HG03064 (cell line): ENCODE measurements around the gene DDIT4.
"Not testable (repeated sequence)": the region's sequence is repeated elsewhere in the genome, so short reads cannot be mapped to it uniquely, and the experiment has no call there.

Experiments used
- ATAC-seq: cut with Tn5 transposase; IDR thresholded peaks from one replicate; pipeline ENCODE4 v1.9.1; 2021; ENCODE audit warnings: low read depth; ENCODE audit not compliant: unreplicated experiment

The DDIT4 gene

DNA sequence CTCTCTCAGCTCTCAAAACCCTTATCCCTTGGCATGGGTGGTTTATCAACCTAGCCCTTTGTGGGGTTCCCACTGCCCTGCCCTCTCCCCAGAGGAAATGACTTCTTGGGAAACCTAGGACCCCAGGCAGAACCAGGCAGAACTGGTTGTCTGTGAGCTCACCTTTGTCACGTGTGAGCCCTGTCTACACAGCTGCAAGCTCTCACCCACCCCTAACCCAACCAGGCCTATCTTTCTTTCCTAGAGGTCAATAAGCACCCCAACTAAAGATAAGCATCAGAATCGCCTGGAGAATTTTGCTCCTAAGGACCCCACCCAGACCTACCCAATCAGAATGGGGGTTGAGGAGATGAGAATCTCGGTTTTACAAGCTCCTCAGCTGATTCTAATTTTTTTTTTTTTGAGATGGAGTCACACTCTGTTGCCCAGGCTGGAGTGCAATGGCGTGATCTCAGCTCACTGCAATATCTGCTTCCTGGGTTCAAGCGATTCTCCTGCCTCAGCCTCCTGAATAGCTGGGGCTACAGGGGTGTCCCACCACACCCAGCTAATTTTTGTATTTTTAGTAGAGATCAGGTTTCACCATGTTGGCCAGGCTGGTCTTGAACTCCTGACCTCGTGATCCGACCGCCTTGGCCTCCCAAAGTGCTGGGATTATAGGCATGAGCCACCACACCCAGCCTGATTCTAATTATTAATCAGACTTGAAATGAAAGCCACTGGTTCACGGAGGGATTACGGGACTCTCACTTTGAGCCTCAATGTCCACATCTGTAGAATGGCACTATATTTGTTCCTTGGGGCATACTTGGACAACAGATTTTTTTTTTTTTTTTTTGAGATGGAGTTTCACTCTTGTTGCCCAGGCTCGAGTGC, 7.5 kb upstream of the DDIT4 start:
- no peak for ATAC-seq

DNA sequence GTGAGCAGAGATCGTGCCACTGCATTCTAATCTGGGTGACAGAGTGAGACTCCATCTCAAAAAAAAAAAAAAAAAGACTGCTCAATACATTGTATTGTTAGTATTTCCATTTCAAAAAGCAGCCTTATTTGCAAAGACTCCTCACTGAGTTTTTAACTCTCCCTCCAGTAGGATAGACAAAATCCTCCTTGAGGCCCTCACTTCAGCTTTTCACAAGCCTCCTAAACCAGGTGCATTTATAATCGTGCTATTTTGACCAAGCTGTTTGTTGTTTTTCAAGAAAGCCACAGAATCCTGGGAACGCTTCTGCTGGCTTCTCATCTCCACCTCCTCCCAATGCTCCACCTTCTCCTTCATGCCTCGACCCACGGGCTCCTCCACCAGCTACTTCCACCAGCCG, 6.3 kb upstream of the DDIT4 start:
- ATAC-seq = no peak

DNA sequence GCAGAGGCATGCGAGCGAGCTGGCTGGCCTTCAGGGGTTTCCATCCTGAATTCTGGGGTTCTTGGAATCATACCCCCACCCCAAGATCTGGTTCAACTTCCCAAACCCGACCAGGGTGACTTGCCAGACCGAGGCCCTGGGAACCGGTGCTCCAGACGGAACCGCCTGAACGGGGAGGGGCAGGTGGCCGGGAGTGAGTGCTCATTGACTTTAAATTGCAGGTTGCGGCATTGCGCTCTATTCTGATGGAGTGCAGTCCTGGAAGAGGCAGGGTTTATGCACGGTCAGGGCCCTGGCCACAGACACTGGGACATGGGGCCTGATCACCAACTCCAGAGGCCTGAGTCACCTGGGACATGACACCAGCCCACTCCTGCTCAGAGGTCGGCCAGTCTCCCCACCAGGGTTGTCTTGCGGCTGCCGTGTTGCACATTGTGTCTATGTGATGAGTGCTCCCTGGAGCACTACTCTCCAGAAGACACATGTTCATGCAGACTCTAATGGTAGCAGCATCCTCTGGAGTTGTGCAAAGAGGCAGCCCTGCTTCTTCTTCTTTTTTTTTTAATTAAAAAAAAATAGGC, 5.8 kb upstream of the DDIT4 start:
- ATAC-seq = no peak

DNA sequence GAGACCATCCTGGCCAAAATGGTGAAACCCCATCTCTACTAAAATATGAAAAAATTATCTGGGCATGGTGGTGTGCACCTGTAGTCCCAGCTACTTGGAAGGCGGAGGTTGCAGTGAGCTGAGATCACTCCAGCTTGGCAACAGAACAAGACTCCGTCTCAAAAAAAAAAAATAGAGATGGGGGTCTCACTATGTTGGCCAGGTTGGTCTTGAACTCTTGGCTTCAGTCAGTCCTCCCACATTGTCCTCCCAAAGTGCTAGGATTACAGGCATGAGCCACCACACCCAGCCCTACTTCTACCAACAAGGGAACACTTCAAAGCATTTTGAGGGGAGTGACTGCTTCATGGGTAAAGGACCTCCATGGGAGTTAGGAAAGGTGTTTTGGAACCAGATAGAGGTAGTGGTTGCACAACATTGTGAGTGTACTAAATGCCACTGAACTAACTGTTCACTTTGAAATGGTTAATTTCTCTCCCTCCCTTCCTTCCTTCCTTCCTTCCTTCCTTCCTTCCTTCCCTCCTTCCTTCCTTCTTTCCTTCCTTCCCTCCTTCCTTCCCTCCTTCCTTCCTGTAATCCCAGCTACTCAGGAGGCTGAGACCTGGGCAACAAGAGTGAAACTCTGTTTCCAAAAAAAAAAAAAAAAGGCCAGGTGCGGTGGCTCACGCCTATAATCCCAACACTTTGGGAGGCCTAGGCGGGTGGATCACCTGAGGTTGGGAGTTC, 5.1 kb upstream of the DDIT4 start:
- not testable (repeated sequence) for ATAC-seq

DNA sequence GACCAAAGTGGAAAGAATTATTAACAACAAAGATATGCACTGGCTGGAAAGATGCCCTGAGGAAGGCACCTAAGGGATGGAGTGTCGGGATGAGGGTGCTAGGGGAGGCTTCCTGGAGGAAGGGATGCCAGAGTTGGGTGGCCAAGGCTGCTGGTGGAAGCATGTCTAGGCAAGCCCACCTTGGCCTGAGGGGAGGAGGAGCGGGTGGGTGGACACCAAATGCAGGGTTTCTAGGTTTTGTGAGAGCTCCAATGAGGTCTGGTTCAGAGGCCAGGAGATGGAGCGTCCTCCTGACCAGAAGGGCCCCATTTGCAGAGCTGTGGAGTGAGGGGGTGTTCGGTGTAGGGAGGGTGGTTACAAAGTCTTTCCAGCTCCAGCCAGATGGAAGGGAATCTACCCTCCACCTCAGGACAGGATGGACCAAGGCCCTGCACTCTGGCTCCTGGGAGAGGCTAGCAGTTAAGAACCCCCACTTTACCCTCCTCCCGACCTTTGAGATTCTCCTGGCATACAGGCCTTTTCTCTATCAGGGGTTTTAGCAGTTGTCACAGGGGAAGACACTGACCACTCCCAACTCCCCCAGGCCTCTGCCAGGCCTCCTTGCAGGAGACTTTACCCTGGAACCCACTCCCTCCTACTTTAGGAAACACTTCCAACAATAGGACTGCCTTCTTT, 3.0 kb upstream of the DDIT4 start:
- no peak for ATAC-seq

DNA sequence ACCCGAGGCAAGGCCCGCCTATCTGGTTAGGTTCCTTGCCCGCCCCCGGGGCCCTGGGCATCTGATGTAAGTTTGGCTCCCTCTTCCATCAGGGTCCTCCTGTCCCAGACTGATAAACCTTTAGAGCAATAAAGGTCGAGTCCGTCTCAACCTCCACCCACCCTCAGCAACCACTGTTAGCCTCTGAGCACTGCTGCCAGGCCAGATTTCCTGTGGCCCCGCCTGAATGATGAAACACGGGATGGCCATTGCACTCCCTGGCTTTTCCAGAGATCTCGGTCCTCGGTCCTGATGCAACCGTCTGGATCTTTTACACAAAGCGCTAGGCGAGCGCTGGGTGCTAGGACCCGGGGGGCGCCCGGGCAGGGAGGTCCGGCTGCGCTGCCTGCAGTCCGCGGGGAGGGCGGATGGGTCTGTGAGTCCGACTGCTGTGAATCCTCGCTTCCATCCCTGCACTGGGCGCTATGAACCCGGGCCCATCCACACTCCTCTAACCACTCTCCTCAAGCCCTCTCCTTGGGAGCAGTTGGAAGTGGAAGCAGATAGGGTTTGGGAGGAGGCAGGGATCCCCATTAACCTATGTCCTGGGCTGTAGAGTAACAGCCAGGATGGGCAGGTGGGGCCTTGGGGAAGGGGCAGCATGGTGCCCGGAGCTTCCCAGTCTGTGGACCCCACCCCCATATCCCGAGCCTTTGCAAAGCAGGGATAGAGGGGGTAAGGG, 875 bp upstream of the DDIT4 start:
- ATAC-seq = no peak

DNA sequence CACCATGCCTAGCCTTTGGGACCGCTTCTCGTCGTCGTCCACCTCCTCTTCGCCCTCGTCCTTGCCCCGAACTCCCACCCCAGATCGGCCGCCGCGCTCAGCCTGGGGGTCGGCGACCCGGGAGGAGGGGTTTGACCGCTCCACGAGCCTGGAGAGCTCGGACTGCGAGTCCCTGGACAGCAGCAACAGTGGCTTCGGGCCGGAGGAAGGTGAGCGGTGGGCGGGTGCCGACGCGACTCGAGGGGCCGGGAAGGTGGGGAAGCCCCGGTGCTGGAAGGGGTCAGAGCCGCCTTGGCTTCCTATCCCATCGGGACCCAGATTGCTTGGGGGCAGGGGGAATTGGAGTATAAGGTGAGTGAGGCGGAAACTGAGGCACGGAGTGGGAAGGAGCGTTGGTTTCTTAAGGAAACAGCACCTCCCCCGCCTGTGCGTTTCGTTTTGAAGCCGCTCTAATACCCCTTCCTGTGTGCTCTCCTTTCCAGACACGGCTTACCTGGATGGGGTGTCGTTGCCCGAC, 547 bp downstream of the DDIT4 start:
- peak; percentile 1 for ATAC-seq

DNA sequence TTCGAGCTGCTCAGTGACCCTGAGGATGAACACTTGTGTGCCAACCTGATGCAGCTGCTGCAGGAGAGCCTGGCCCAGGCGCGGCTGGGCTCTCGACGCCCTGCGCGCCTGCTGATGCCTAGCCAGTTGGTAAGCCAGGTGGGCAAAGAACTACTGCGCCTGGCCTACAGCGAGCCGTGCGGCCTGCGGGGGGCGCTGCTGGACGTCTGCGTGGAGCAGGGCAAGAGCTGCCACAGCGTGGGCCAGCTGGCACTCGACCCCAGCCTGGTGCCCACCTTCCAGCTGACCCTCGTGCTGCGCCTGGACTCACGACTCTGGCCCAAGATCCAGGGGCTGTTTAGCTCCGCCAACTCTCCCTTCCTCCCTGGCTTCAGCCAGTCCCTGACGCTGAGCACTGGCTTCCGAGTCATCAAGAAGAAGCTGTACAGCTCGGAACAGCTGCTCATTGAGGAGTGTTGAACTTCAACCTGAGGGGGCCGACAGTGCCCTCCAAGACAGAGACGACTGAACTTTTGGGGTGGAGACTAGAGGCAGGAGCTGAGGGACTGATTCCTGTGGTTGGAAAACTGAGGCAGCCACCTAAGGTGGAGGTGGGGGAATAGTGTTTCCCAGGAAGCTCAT, 1.1 kb downstream of the DDIT4 start:
- ATAC-seq = no peak

DNA sequence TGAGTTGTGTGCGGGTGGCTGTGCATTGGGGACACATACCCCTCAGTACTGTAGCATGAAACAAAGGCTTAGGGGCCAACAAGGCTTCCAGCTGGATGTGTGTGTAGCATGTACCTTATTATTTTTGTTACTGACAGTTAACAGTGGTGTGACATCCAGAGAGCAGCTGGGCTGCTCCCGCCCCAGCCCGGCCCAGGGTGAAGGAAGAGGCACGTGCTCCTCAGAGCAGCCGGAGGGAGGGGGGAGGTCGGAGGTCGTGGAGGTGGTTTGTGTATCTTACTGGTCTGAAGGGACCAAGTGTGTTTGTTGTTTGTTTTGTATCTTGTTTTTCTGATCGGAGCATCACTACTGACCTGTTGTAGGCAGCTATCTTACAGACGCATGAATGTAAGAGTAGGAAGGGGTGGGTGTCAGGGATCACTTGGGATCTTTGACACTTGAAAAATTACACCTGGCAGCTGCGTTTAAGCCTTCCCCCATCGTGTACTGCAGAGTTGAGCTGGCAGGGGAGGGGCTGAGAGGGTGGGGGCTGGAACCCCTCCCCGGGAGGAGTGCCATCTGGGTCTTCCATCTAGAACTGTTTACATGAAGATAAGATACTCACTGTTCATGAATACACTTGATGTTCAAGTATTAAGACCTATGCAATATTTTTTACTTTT, 1.8 kb downstream of the DDIT4 start:
- ATAC-seq = no peak

DNA sequence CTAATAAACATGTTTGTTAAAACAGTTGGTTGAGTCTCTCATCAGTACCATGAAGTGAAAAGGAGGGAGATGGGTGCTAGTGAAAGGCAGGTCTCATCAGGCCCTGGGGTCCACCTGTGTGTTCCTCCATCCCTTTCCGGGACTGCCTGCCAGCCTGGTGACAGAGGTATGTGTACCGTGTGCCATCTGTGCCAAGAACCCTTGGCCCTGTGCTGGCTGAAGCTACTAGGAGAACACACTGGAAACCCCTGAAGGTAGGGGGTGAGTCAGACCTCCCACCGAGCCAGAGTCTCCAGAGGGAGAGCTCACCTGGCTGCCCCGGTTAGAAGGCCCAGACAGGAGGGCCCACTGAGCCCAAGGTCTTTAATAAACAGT, 2.3 kb downstream of the DDIT4 start:
- ATAC-seq = no peak

DNA sequence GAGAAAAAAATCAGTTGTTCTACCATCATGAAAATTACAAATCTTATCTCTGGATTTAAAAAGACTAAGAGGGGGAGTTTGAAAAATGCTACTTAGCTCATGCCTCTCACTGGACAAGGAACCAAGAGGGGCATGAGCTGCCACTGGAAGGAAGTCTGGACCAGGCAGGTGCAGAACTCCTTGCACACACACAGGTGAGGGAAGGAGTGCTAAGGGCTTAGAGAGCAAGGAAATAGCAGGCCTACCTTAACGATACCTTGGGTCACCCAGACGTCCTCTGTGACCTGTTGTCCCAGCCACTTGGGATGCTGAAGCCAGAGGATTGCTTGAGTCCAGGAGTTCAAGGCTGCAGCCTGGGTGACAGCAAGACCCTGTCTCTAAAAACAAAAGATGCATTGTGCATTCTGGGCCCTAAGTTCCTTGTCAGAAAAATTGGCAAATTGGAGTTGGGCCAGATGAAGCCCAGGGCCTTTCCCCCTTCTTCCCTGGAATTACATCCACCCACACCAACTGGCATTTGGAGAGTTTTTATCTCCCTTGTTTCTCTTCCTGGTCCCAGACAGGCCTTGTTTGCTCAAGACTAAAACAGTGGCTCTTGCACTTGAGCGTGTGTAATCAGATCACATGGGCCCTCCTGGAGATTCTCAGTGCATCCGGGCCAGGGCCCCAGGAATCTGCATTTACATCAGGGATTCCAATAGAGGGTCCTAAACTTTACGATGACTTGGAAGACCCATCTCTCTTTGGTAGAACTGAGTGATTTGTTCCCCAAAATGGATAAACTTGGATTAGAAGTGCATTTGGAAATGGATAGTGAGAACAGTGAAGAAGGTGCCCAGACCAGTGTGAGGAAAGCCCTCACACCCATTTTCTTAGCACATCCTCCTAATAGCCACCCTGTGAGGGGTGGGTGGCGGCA, 3.0 kb downstream of the DDIT4 start:
- no peak for ATAC-seq

DNA sequence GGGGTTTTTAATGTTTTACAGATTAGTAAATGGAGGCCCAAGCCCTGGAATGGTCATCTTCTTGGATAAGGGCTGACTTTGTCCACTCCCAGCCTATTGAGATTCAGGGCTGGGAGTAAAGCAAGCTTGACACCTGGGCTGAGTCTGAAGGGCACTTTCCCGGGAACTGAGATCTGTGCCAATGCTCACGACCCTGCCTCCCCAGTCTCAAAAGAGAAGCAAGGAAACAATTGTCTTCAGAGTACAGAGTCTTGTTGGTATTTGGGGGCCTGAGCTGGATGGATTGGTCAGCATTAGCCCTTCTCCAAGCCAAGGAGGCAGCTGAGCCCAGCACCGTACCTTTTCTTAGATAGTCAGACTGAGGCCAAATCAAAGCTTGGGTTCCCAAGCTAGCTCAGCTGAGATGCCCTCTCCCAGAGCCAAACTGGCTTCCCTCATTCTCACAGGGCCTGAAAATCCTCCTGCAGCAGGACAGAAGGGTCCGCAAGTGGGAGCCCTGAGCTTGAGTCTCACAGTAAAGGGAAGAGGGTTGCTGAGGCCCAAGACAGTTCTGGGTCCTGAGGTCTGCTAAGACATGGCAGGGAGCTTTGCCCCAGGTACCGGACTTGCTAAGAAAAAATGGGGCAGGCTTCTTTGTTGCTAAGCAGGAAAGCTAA, 3.7 kb downstream of the DDIT4 start:
- no peak for ATAC-seq

DNA sequence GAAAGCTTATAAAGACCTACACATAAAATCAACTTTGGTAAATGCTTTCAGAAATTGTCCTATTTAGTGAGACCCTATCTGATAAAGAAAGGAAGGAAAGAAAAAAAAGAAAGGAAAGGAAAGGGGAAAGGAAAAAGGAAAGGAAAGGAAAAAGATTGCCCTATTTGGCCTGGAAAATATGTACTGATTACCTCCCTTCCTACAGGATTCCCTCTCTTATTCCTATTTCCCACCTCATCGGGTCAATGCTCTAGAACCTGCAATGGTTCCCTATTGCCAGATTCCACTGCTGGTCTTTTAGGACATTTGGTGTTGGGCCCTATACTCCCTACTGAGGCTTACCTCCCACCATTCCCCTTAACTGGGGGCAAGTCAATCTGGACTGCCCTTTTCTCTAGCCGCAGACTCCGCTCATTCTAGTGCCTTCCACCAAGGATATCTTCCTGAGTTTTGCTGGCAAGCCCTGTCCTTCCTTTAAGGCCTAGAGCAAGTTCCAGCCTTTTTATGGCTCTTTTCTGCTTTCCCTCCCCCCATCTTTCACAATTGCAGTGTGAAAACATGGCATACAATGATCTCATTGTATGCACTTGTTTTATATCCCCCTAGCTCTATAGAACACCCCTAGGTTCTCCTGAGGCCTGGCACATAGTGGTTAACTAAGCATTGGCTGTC, 4.4 kb downstream of the DDIT4 start:
- no peak for ATAC-seq

DNA sequence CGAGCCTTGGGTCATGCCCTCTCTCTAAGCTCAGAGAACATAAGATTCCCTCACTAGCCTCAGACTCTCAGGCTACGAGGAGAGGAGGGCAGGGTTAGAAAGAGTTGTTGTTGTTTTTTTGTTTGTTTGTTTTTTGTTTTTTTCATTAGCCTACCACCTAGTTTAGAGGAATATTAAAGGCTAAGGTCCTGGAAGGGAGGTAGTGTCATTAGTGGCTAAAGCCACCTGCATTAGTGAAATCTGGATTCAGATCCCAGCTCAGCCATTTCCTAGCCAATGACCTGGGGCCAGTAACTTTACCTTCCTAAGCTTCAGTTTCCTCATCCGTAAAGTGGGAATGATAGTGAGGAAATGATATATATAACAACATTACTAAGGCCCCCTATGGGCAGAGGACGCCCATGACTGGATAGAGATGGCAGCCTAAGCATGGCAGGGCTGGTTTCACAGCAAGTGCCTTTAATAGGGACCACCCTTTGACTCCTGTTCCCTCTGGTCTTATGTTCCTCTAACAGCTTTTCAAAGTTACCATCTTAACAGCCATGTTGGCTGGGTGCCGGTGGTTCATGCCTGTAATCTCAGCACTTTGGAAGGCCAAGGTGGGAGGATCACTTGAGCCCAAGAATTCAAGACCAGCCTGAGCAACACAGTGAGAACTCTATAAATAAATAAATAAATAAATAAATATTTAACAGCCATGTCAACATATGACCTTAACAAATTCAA, 5.1 kb downstream of the DDIT4 start:
- ATAC-seq = no peak

DNA sequence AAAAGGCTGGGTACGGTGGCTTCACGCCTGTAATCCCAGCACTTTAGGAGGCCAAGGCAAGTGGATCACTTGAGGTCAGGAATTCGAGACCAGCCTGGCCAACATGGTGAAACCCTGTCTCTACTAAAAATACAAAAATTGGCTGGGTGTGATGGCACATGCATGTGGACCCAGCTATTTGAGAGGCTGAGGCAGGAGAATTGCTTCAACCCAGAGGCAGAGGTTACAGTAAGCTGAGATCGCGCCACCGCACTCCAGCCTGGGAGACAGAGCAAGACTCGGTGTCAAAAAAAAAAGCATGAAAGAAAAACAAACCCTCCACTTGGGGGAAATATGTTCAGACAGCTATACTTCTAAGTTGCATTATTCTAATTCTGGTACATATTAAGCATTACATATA, 5.9 kb downstream of the DDIT4 start:
- ATAC-seq = not testable (repeated sequence)

DNA sequence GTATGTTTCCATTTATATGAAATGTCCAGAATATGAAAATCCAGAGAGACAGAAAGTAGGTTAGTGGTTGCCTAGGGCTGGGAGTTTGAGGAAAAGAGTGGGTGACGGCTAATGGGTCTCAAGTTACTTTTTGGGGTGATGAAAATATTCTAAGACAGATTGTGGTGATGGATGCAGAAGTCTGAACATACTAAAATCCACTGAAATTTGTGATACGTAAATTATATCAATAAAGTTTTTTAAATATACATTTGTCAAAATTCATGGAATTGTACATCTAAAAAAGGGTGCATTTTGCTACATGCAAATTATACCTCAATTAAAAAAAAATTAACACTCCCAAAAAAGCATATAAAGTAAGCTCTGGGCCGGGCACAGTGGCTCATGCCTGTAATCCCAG, 9.4 kb downstream of the DDIT4 start:
- ATAC-seq = no peak
